ENCODE results near the gene DDX10. TPM values are rescaled to one million over a fixed set of nuclear protein-coding genes. Genes with fewer than 3 reads are reported as not detected.

Gene DDX10
- total and polyA plus RNA-seq, 7 donors = 12.0 to 41.0 (median 18.2) TPM

GRCh38 chr11:108718466-108718865 is 53.6 kb downstream of the DDX10 start:
- peaks cover 0 to 23% (median 7%) of the 10 kb centered on the region in 4 donors for H3K36me3 ChIP-seq
- intact Hi-C loops (cut with DNase I) = no loop called here

DNA sequence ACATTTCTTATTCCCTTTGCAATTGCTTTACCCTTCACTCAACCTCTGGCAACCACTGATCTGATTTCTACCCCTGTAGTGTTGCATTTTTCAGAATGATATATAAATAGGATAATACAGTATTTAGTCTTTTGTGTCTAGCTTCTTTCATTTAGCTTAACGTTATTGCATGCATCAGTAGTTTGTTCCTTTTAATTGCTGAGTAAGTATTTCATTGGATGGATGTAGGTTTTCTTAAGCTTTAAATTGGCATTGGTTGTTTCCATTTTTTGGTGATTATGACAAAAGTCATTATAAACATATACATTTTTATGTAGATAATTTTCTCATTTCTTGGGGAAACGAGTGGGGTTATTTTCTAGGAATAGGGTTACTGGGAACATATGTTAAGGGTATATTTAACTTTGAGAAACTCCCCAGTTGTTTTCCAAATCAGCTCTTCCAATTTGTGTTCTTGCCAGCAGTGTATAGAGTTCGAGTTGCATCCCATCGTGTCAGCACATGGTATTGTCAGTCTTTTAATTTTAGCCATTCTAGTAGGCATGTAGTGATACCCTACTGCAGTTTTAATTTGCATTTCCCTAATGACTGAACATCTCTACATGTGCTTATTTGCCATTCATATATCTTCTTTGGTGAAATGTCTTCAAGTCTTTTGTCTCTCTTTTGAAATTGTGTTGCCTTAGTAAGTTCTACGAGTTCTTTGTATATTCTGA is 60.3 kb downstream of the DDX10 start:
- 77 to 78% methylated on average over 5 of the region's 5 CpGs for WGBS, 2 donors
- intact Hi-C loops (cut with DNase I) = no loop called here
- Histone ChIP-seq H3K27ac (no peak overlapping the region), H3K36me3 (peaks cover 0 to 6% (median under 1%) of the 10 kb centered on the region in 4 donors), H3K4me1 (peaks cover 0 to 11% (median 3%) of the 10 kb centered on the region in 4 donors), H3K27me3 (no peaks in the 10 kb centered on the region), H3K4me3 (no peak overlapping the region), H3K9me3 (no peaks in the 10 kb centered on the region)
- no peak for DNase-seq
- TF ChIP-seq, protein P1, sequence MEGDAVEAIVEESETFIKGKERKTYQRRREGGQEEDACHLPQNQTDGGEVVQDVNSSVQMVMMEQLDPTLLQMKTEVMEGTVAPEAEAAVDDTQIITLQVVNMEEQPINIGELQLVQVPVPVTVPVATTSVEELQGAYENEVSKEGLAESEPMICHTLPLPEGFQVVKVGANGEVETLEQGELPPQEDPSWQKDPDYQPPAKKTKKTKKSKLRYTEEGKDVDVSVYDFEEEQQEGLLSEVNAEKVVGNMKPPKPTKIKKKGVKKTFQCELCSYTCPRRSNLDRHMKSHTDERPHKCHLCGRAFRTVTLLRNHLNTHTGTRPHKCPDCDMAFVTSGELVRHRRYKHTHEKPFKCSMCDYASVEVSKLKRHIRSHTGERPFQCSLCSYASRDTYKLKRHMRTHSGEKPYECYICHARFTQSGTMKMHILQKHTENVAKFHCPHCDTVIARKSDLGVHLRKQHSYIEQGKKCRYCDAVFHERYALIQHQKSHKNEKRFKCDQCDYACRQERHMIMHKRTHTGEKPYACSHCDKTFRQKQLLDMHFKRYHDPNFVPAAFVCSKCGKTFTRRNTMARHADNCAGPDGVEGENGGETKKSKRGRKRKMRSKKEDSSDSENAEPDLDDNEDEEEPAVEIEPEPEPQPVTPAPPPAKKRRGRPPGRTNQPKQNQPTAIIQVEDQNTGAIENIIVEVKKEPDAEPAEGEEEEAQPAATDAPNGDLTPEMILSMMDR (IDR thresholded peaks at IDR 0.05) = no peak
- TF ChIP-seq EP300 (IDR thresholded peaks at IDR 0.05) (no peak), POLR2AphosphoS5 (IDR thresholded peaks at IDR 0.05) (no peak), POLR2A (IDR thresholded peaks at IDR 0.05) (no peak)

More at GRCh38 chr11:108718466-108718865, 53.6 kb downstream of the DDX10 start:
- Histone ChIP-seq H3K27me3 (no peaks in the 10 kb centered on the region), H3K4me3 (no peak overlapping the region), H3K9me3 (no peaks in the 10 kb centered on the region), H3K4me1 (peaks cover 0 to 5% (median 2%) of the 10 kb centered on the region in 4 donors), H3K27ac (no peak overlapping the region)
- 94% methylated on average over 2 of the region's 2 CpGs for WGBS, 2 donors
- DNase-seq = no peak
- TF ChIP-seq POLR2A (IDR thresholded peaks at IDR 0.05) (no peak), POLR2AphosphoS5 (IDR thresholded peaks at IDR 0.05) (no peak), EP300 (IDR thresholded peaks at IDR 0.05) (no peak)
- TF ChIP-seq, protein P1 (IDR thresholded peaks at IDR 0.05) = no peak

DNA sequence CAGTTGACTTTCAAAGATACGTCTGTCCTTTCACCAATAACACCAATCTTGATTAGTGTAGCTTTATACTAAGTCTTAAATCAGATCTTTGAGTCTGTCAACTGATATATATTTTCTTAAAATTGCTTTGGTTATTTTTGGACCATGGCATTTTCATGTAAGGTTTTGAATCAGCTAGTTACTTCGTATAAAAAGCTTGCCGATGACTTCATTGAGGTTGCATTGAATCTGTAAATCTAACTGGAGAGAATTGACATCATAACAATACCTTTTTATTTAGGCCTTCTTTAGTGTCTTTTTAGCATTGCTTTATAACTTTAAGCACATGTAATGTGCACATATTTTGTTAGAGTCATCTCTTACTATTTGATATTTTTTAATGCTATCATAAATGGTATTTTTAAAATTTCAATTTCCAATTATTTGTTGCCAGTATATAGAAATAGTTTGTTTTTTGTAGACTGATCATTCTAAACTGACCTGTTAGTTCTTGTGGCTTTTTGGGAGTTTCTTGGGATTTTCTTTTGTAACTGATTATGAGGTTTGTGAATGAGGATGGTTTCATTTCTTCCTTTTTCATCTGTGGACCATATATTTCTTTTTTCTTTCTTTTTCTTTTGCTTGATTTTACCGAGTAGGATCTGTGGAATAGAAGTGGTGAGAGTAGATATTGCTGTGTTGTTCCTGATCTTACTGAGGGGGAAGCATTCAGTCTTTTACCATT is 61.4 kb downstream of the DDX10 start:
- no peak overlapping the region for H3K4me3 ChIP-seq
- intact Hi-C loops (cut with DNase I) = no loop called here
- WGBS, 2 donors = 85 to 87% methylated on average over 4 of the region's 4 CpGs
- peaks cover 0 to 11% (median 3%) of the 10 kb centered on the region in 4 donors for H3K4me1 ChIP-seq
- DNase-seq = no peak
- no peak overlapping the region for H3K27ac ChIP-seq
- peaks cover 0 to 6% (median 0%) of the 10 kb centered on the region in 4 donors for H3K36me3 ChIP-seq
- no peaks in the 10 kb centered on the region for H3K9me3 ChIP-seq
- TF ChIP-seq, protein P1 (IDR thresholded peaks at IDR 0.05) = no peak
- TF ChIP-seq POLR2AphosphoS5 (IDR thresholded peaks at IDR 0.05) = no peak
- no peak for TF ChIP-seq EP300 (IDR thresholded peaks at IDR 0.05)
- no peak for TF ChIP-seq POLR2A (IDR thresholded peaks at IDR 0.05)
- no peaks in the 10 kb centered on the region for H3K27me3 ChIP-seq

GRCh38 chr11:108727665-108728064 is 62.8 kb downstream of the DDX10 start:
- Histone ChIP-seq H3K36me3 (peaks cover 0 to 6% (median 0%) of the 10 kb centered on the region in 4 donors), H3K27ac (no peak overlapping the region), H3K9me3 (no peaks in the 10 kb centered on the region), H3K4me3 (no peak overlapping the region), H3K4me1 (peaks cover 0 to 11% (median 3%) of the 10 kb centered on the region in 4 donors), H3K27me3 (no peaks in the 10 kb centered on the region)
- TF ChIP-seq POLR2AphosphoS5 (IDR thresholded peaks at IDR 0.05) (no peak), POLR2A (IDR thresholded peaks at IDR 0.05) (no peak), EP300 (IDR thresholded peaks at IDR 0.05) (no peak)
- TF ChIP-seq, protein P1 (IDR thresholded peaks at IDR 0.05) = no peak
- 85 to 86% methylated on average over 3 of the region's 3 CpGs for WGBS, 2 donors
- DNase-seq = no peak
- intact Hi-C loops (cut with DNase I) = no loop called here
